GM10266 (cell line): ENCODE results near the gene L3MBTL4.
"Not testable (repeated sequence)": the region's sequence is repeated elsewhere in the genome, so short reads cannot be mapped to it uniquely, and the experiment has no call there.

Source experiments
- DNase-seq: peaks from one replicate; pipeline ENCODE4 v3.0.0; 2012; ENCODE audit errors: extremely low spot score
- CTCF ChIP-seq: IDR thresholded peaks from 2 replicates; pipeline ENCODE4 v1.5.1; 2012; ENCODE audit warnings: mild to moderate bottlenecking, low read depth; ENCODE audit not compliant: control insufficient read depth, insufficient read depth; ENCODE audit errors: missing control alignments

Gene L3MBTL4

GRCh38 chr18:6389005-6389404, 25.7 kb downstream of the L3MBTL4 start:
- TF ChIP-seq CTCF, result no peak
- DNase-seq, result no peak

- no peak for TF ChIP-seq CTCF
- no peak for DNase-seq
These were observed 31.7 kb downstream of the L3MBTL4 start for GRCh38 chr18:6382963-6383362.

GRCh38 chr18:6377473-6377872, 37.2 kb downstream of the L3MBTL4 start:
- DNase-seq, result not testable (repeated sequence)

DNA sequence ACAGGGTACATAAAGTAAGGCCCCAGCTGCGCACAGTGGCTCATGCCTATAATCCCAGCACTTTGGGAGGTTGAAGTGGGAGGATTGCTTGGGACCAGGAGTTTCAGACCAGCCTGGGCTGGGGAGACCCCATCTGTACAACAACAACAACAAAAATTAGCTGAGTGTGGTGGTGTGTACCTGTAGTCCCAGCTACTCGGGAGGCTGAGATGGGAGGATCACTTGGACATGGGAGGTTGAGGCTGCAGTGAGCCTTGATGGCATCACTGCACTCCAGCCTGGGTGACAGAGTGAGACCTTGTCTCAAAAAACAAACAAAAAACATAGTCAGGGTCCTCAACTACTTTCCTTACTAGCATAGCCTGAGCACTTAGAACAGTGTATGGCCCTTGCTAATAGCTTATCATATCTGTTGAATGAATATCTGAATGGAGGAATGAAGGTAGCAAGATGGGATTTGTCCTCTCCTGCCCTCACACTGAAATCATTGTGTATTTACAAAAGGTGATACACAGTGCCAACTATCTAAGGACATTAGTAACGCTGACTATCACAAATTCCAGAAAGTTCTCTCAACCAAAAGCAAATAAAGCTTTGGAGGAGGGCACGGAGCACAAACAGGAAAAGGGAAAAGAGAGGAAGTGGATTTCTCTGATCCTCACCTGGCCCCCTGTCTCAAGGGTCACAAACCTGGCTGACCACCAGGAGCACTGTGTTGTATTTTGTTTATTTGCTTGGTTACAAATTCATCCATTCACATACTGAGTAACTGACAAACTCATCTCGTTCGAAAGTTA, 38.1 kb downstream of the L3MBTL4 start:
- no peak for TF ChIP-seq CTCF
- no peak for DNase-seq

GRCh38 chr18:6374935-6375529, 39.7 kb downstream of the L3MBTL4 start:
- TF ChIP-seq CTCF, result no peak
- no peak for DNase-seq

- no peak for TF ChIP-seq CTCF
- no peak for DNase-seq
These were observed 40.4 kb downstream of the L3MBTL4 start for GRCh38 chr18:6374340-6374739.

- DNase-seq, result no peak
- no peak for TF ChIP-seq CTCF
These were observed 41.5 kb downstream of the L3MBTL4 start for GRCh38 chr18:6373187-6373586.
